GM18498 (cell line): ENCODE measurements around the gene RACK1.
"Not testable (repeated sequence)": the region's sequence is repeated elsewhere in the genome, so short reads cannot be mapped to it uniquely, and the experiment has no call there.

Source experiments
- ATAC-seq: cut with Tn5 transposase; IDR thresholded peaks from one replicate; pipeline ENCODE4 v1.9.1; 2021; ENCODE audit warnings: mild to moderate bottlenecking, moderate library complexity; ENCODE audit not compliant: unreplicated experiment

The RACK1 gene

DNA sequence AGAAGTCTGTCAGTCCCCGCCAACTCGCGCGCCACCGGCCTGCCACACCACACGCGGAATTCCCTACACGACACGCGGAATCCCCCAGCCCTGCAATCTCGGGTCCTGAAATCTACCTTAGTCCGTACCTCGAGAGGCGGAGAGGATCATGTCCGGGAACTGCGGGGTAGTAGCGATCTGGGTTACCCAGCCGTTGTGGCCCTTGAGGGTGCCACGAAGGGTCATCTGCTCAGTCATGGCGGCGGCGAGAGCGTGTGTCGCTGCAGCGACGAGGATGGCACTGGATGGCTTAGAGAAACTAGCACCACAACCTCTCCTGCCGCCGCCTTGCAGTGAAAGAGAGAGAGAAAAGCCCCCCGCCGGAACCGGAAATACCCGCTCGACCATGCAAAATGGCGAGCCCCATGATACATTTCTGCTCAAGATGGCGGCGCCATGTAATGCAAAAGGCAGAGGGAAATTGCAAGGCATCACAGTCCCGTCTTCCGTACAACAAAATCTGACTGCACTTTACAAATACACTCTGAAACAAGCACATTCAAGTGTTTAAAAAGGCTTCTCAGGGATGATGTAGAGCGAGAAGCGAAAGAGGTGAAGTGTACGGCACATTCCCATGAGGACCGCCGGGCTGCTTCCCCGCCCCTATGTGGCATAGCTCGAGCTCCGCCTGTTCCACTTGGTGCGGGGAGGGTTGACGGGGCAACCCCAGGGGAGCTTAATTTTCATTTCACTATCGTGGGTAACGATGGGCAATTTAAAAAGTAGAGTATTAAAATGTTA, at the start of gene RACK1:
Gene RACK1 (minus strand): TSS at position 343 of the 780 bp plus-strand sequence. CDS start 106 bp downstream, at position 237.
- ATAC-seq: peak; percentile 63

DNA sequence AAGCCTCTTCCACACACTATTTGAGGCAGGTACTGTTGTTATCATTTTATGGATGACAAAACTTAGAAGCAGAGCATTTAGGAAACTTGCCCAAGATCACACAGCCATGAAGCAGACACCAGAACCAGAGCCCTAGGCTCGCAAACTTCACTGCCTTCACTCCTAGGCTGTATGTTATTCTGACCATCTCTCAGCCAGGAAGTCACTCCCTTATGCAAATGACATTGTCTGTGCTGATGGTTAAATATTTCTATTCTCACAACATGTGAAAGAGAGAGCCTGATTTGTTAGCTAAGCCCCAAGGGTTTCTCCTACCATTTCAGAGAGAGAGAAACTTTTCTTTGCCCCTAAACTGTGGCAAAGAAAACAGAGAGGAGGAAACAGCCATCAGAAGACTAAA, 43.6 kb upstream of the RACK1 start:
- peak; percentile 66 for ATAC-seq

DNA sequence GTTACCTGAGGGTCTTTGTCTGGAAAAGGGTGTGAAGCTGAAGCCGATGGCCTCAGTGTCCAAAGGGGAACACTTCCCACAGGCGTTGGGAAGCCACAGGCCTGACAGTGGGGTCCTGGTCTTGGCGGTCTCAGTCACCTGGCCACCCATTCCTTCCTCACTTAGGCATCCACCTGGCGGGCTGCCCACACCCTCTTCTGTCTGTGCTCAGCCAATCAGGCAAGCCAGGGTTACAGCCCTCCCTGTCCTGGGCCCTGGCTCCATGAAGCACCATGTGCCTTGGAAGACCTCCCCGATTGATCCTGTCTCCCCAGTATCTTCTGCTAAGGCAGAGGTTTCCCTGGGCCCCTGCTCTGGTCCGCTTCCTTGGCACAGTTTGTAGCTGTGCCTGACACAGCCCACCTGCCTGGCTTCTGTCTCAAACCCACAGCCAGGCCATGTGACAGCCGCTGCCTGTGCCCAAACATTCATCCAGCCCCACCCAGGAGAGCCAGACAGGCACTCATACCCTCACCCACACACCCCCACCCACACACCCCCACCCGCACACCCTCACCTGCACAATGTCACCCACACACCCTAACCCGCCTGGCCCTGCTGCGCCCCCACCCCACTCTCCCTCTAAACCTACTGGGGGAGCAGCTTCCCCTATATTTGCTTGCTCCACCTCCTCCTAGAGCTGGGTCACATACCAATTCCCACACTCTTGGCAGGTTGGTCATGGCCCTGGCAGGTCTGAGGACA, 42.4 kb upstream of the RACK1 start:
- not testable (repeated sequence) for ATAC-seq

DNA sequence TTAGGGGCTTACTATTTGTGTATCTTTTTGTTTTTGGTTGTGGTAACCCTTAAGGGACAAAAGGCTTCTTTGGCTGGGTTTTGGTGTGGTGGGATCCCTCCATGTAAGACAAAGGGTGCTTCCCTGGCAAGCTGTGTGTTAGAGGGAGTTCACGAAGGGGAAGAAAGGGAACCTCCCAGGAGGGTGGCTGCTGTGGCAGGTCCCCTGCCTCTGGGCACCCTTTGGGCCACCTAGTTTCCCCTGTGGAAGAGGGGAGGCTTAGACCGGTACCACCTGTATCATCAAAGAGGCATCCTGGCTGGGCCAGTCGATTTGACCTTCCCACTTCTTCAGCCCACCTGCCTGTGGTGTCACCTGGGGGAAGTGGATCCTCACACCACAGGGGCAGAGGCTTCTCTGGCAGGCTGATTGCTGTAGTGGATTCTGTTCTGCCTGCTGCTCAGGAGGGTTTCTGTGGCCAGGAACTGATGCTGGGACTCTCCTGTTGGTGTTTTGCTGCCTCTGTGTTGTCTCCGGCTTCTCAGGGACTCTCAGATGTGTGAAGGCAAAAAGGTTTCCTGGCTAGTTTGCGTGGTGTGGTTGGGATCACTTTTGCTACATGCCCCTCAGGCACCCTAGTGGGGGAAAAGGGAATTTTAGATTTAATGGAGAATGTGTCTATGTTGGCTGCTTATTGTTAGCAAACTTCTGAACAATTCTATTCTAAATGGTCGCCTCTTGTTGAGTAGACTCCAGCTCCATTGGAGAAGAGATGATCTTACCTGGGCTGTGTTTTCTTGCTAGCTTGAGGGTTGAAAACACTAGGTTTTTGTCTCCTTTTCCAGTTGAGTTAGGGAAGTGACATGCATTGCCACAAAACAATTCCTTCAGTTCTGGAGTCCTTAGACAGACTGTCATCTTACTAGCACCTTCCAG, 40.4 kb upstream of the RACK1 start:
- ATAC-seq: not testable (repeated sequence)

DNA sequence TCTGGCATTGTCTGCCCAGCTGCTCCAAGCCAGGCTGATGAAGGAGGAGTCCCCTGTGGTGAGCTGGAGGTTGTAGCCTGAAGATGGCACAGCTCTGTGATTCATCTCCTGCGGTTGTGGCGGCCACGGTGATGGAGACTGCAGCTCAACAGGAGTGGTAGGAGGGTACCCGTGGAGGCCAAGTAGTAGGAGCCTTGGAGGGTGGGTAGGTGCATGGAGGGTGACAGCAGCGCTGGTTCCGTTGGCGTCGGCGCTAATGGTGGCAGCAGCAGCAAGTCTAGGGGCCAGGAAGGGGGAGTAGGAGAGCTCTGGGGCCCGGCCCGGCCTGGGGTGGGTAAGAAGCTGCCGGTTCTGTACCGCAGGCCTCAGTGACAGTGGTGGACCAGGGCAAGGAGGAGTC, 39.6 kb upstream of the RACK1 start:
- ATAC-seq: no peak

DNA sequence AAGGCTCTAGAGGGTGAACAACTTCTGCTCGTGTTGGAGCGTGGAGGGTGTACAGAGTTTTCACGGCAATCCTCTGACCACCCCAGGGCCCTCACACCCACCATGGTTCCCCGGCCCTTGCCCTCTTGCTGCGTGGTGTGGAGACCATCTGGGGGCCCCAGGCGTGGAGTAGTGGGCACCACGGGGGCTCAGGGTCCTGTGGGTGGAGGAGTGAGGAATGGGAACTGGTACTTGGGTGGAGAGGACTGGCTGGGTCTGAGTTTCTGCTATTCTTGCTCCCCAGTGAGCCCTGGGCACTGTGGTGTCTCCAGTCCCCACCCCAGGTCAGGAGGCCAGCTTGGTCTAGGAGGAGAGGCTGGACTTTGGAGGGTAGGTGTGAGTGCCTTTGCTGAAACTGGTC, 39.2 kb upstream of the RACK1 start:
- no peak for ATAC-seq

DNA sequence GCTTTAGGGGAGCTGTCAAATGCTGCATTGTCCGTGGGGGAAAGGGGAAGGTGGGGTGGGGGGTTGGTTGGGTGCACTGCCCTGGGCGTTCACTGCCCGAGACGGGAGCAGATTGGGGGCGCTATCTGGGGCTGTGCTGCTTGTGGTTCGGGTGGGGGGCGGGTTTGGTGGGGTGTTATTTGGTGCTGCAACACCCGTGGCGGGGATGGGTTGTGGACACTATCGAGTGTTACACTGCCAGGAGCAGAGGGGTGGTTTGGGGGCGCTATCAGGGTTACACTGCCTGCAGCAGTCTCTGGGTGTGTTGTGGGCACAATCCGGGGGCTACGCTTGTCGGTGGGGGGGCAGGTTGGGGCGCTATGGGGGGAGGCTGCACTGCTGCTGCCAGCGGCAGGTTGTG, 38.7 kb upstream of the RACK1 start:
- ATAC-seq: not testable (repeated sequence)

DNA sequence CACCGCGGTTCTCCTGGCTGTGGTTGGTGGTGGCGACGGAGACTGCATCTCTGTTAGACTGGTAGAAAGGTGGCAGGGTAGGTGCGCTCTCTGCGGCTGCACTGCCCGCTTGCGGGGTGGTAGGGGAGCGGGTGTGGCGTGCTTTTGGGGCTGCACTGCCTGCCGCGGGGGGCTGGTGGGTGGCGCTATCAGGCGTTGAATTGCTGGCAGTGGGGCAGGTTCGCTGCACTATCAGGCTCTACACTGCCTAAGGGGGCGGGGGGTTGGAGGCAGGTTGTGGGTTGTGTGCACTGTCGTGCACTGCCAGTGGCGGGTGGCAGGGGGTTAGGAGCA, 38.2 kb upstream of the RACK1 start:
- ATAC-seq: no peak

DNA sequence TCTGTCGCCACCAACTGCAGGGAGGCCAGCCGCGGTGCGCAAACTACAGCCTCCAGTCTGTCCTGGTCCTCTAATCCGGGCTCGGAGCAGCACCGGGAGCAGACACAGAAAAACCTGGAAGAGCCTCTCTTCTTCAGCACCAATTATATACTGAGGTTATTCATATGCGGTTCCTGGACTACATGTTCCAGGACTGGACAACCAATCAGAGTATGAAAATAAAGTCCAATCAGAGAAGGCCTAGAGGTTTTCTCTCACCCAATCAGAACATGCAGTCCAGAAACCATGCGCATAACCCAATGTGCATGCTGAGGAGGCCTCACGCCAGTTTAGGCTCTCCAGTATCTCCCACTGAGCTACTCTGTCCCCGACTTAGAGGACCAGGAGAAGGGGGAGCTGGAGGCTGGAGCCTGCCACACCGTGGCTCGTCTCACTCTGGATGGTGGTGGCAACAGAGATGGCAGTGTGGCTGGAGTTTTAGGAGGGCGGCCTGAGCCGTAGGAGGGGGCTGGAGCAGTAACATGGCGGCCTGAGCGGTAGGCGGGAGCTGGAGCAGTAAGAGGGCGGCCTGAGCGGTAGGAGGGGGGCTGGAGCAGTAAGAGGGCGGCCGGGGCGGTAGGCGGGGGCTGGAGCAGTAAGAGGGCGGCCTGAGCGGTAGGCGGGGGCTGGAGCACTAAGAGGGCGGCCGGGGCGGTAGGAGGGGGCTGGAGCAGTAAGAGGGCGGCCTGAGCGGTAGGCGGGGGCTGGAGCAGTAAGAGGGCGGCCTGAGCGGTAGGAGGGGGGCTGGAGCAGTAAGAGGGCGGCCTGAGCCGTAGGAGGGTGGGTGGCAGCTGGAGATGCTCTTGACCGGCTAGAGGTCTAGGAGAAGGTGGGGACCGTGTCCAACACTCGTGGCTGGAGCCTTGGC, 37.6 kb upstream of the RACK1 start:
- no peak for ATAC-seq

DNA sequence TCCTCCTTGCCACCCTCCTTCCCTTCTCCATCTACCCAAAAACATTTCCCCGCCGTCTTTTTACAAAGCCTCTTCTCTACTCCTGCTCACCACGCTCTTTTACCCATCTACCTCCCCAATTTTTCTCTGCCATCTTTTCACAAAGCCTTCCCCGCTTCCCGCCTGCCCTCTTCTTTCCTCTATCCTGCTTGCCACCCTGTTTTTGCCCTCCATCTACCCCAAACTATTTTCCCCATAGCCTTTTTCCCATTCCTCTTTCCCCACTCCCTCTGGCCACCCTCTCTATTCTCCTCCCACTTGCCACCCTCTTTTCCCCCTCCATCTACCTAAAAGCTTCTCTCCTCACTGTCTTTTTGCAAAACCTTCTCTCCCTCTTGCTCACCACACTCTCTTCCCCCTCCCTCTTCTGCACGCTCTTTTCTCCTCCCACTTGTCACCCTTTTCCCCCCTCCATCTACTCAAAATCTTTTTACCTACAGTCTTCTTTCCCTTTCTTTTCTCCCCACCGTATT, 36.6 kb upstream of the RACK1 start:
- no peak for ATAC-seq

DNA sequence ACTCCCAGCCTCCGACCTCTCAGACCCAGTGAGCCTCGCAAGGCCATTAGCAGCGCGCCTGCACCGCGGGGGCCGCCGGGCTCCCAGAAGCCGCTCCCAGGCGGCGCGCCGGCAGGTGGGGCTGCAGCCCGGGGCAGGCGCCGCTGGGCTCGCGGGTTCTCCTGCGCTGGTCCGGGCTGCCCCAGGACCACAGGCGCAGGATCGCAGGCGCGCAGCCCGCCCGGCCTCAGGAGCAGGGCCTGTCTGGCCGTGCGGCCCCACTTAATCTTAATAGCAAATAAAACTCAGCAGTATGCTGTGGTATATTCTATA, 29.7 kb upstream of the RACK1 start:
- ATAC-seq: not testable (repeated sequence)

DNA sequence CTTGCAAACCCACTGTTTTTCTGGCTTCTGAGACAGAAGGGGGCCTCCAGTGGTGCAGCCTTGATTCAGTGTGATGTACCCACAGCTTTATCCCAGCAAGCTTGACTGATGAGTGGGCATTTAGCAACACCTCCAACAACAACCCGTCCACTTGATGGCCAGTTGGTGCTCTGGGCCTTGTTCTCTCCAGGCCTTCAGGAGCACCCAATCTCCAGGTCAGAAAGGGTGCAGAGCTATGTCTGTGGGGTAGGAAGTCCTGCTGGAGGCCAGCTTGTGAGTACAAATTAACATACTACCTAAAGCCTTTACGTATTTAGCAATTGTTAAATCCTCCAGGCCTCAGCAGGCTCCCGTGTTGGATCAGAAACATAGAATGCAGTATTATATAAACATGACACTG, 27.4 kb upstream of the RACK1 start:
- ATAC-seq: no peak

DNA sequence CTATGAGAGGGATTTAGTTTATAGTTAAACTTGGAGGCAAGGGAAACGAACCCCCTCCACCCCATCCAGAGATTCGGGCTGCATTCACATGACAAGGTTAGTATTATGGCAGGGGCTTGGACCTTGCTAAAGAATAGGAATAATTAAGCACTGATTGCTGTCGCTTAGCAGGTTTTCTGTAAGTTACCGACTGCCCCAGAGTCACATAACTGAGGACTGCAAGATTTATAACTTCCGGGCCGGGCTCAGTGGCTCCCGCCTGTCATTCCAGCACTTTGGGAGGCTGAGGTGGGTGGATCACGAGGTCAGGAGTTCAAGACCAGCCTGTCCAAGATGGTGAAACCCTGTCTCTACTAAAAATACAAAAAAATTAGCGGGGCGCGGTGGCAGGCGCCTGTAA, 24.2 kb upstream of the RACK1 start:
- not testable (repeated sequence) for ATAC-seq

DNA sequence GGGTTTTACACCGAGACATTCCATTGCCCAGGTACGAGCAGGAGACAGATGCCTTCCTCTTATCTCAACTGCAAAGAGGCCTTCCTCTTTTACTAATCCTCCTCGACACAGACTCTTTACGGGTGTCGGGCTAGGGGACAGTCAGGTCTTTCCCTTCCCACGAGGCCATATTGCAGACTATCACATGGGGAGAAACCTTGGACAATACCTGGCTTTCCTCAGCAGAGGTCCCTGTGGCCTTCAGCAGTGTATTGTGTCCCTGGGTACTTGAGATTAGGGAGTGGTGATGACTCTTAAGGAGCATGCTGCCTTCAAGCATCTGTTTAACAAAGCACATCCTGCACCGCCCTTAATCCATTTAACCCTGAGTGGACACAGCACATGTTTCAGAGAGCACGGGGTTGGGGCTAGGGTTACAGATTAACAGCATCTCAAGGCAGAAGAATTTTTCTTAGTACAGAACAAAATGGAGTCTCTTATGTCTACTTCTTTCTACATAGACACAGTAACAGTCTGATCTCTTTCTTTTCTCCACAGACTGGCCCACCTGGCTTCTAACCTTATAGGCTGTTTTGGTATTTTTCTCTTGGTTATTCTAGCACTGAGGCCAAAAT, 23.7 kb upstream of the RACK1 start:
- not testable (repeated sequence) for ATAC-seq

DNA sequence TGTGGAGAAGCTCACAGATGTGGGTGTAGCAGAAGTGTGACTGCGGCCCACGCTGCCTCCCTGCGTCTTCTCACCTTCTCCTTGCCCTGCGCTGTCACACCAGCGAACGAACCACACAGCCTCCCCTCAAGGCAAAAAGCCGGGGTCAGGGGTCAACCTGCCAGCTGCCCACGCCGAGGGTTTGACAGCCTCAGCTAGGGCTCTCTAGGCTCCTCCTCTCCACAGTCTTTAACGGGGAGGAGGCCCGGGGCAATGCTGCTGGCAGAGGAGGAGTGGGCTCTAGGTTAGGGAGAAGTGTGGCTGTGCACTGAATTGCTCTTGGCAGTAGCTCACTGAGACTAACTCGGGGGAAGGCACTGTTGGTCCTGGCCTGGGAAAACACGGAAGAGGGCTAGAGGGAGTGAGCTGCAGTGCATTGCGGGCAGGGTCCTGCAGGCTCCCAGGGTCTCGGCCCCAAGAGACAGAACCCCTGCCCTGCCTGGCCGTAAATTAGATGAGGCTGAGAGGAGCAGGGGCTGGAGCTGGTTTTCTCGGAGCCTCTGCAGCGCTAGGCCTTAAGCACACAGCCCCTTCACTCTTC, 21.5 kb upstream of the RACK1 start:
- no peak for ATAC-seq

DNA sequence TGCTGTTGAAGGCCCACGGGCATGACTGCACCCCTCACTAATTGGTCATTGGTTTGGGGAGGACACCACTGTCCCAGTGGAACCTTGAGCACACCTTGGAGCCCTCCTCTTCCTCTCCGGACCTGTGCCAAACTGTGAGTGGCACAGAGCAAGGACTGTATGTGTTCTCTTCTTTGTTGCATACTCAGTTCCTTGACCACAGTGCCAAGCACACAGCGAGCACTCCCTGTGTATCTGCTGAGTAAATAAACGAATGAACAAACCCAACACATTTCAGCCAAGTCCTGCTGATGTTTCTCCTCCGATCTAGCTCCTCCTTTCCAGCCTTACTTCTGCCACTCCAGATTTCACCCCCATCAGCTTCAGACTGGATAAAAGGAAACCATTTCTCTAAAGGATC, 19.9 kb upstream of the RACK1 start:
- no peak for ATAC-seq

DNA sequence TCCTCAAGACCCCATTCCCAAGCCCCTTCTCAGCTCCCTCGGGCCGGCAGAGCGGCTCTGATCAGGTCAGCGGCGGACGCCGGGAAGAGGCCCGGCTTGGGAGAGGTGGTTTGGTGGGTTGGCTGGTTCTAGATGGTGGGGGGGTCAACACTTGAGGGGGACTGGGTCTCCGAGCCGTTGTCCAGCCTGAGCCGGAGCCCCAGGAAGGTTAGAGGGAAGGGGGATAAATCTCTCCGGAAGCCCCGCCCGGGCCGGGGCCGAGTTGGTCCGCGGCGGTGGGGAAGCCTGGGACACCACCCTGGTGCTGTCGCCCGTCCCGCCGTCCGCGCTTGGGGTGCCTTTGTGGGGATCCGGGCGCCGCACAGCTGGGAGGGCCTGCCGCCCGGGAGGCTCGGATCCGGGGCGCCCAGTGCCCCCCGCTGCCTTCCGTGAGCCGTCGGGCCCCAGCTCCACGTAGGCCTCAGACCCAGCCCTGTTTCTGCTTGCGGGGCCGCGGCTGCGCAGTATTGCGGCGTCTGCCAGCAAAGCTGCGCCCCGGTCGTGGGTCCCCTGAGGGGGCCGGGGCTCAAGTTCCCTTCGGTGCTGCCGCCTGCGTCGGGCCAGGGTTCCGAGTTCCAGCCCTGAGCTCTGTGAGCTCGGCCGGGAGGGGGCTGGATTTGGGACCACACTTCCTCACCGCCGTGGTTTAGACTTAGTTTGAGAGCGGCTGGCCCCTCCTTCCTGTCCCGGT, 17.8 kb upstream of the RACK1 start:
- ATAC-seq: peak; percentile 62

DNA sequence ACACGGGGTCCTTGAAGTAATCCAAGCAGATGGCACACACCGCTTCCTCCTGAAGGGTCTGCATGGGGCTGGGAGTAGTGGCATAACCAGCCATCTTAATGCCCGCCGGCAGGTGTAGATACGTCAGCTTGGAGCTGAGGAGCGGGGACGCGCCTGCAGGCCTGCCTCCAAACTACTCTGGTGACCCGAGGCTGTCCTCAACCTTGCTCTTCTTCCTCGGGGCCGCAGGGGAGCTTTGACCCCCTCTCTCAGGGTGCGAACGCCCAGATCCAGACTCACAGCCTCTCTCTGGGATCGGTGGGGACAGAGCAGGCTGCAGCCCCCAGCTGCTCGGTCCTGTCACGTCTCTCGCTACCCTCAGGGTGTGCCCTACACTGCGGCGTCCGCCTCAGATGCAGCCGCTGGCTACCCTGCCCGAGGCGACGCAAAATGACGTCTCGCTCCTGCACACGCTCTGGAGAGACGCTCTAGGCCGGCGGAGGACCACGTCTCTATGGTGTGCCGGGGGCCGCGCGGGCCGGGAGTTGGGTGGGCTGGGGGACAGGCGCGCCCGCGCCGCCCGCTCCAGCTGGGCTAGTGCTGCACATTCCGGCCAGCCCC, 17.1 kb upstream of the RACK1 start, which contains the start of gene TRIM52:
Gene TRIM52 (minus strand): TSS at position 424 of the 600 bp plus-strand sequence. CDS start 330 bp downstream, at position 94.
- ATAC-seq: peak; percentile 81
